OCI-LY3 (cell line): ENCODE results near the gene GTF2A1.

Experiments used
- CTCF ChIP-seq: fragments of 200-600, 300-600 bp; sonication (generic); IDR thresholded peaks from 2 replicates; pipeline ENCODE4 v1.5.1; 2014; ENCODE audit warnings: antibody characterized with exemption, low read length, low read depth
- EZH2phosphoT487 ChIP-seq: fragments of 200-600 bp; shearing (Covaris generic); IDR thresholded peaks from 2 replicates; pipeline ENCODE4 v1.6.1; 2018; ENCODE audit warnings: antibody characterized with exemption, mixed run types, low read depth

- TF ChIP-seq CTCF: no peak
- no peak for TF ChIP-seq EZH2phosphoT487
Observed at GRCh38 chr14:81199084-81199483, 21.7 kb downstream of the GTF2A1 start.
